K562 (cell line): ENCODE results near the gene SPEM3. TPM values are rescaled to one million over a fixed set of nuclear protein-coding genes. Genes with fewer than 3 reads are reported as not detected.

Experiments used
- ATAC-seq: fragments of 200-7000 bp; cut with Tn5 transposase; 3 replicates; pipeline ENCODE4 v1.9.1; 2020; ENCODE audit warnings: moderate library complexity
- BruUV-seq: library from RNA; stranded (reverse); fragments of 400-500 nt; replicated peaks from 2 replicates; lab custom pipeline; 2021; lab: Mats Ljungman, UMichigan
- CTCF ChIA-PET: fragments of 300-600 bp; formaldehyde crosslinking; extraction: SDS; loops from one replicate; lab custom pipeline; 2021; ENCODE audit warnings: low intra/inter-chr PET ratio; lab: Yijun Ruan, JAX
- POLR2A ChIA-PET: fragments of 300-600, 350-650 bp; sonication (Branson Sonifier 250); formaldehyde crosslinking; extraction: SDS; loops from one replicate; lab custom pipeline; 2021; ENCODE audit warnings: antibody characterized with exemption, inconsistent platforms; lab: Yijun Ruan, JAX
- DNase-seq, 4 experiments: peaks; one replicate each; pipeline versions ENCODE4 v3.0.0 to v3.0.0-alpha.2; 2011 to 2018; ENCODE audit warnings: low spot score in 3 of 4, mixed read lengths in 3 of 4; ENCODE audit errors: extremely low read depth in 1 of 4
- FAIRE-seq: peaks from 2 replicates; lab custom pipeline; 2011; peaks lifted over from hg19 to GRCh38; lab: Jason Lieb, UNC
- H2AFZ ChIP-seq: 2 replicates; pipeline ENCODE4 v1.6.0; 2011; ENCODE audit warnings: low read depth, low read length, control low read depth, inconsistent platforms
- H3K27ac ChIP-seq: fragments of 200-600 bp; 3 replicates; pipeline ENCODE4 v1.8.0; 2011; ENCODE audit warnings: low read depth, mild to moderate bottlenecking, control low read depth, inconsistent platforms, low read length, moderate library complexity, mixed read lengths; ENCODE audit errors: extremely low read depth
- H3K27me3 ChIP-seq, 2 experiments: fragments of 300-600 bp in 1 of 2; 2 replicates in 1 of 2; 3 replicates in 1 of 2; pipeline versions ENCODE4 v1.6.0 to v1.8.0; 2011; ENCODE audit warnings: inconsistent platforms in 2 of 2, low read length in 2 of 2, mild to moderate bottlenecking in 1 of 2, mixed read lengths in 1 of 2, moderate library complexity in 1 of 2; ENCODE audit not compliant: control insufficient read depth in 2 of 2, insufficient read depth in 2 of 2
- H3K36me3 ChIP-seq: fragments of 300-600 bp; 3 replicates; pipeline ENCODE4 v1.8.0; 2011; ENCODE audit warnings: mild to moderate bottlenecking, low read length, inconsistent platforms; ENCODE audit not compliant: control insufficient read depth, insufficient read depth
- H3K4me1 ChIP-seq, 2 experiments: fragments of 200-600 bp in 1 of 2; replicated peaks in 1 of 2; 2 replicates in 1 of 2; 3 replicates in 1 of 2; pipeline versions ENCODE4 v1.5.1 to v1.8.0; 2011; ENCODE audit warnings: inconsistent platforms in 2 of 2, low read length in 2 of 2, mild to moderate bottlenecking in 1 of 2, mixed read lengths in 1 of 2, moderate library complexity in 1 of 2; ENCODE audit not compliant: control insufficient read depth in 2 of 2, insufficient read depth in 2 of 2
- H3K4me2 ChIP-seq: 2 replicates; pipeline ENCODE4 v1.6.1; 2011; ENCODE audit warnings: low read length, control low read depth, inconsistent platforms, mixed read lengths; ENCODE audit not compliant: insufficient read depth
- H3K4me3 ChIP-seq: fragments of 200-600 bp; sonication (generic), shearing (Covaris generic); 2 replicates; pipeline ENCODE4 v1.5.1; 2016; ENCODE audit warnings: control low read depth, inconsistent platforms
- H3K79me2 ChIP-seq: fragments of 200-600 bp; 3 replicates; pipeline ENCODE4 v1.8.0; 2011; ENCODE audit warnings: low read length, inconsistent platforms; ENCODE audit not compliant: control insufficient read depth, insufficient read depth
- H3K9ac ChIP-seq, 2 experiments: 2 replicates each; pipeline versions ENCODE4 v1.6.0 to v1.6.1; 2011; ENCODE audit warnings: low read depth in 2 of 2, low read length in 2 of 2, control low read depth in 1 of 2, inconsistent platforms in 1 of 2, mild to moderate bottlenecking in 1 of 2, mixed read lengths in 1 of 2; ENCODE audit not compliant: insufficient read depth in 1 of 2
- H3K9me1 ChIP-seq: one replicate; pipeline ENCODE4 v1.6.0; 2011; ENCODE audit warnings: inconsistent platforms, mild to moderate bottlenecking, low read length, moderate library complexity; ENCODE audit not compliant: control insufficient read depth, insufficient read depth
- H3K9me3 ChIP-seq: replicated peaks from 2 replicates; pipeline ENCODE4 v1.5.1; 2011; ENCODE audit warnings: low read depth, low read length, inconsistent platforms; ENCODE audit not compliant: control insufficient read depth, insufficient read depth
- H4K20me1 ChIP-seq: replicated peaks from 2 replicates; pipeline ENCODE4 v1.6.1; 2011; ENCODE audit warnings: low read length, inconsistent platforms, mixed read lengths; ENCODE audit not compliant: control insufficient read depth, insufficient read depth
- CHD4 ChIP-seq: fragments of 200-600 bp; sonication (generic); IDR thresholded peaks from 3 replicates; pipeline ENCODE4 v1.6.1; 2012; ENCODE audit warnings: low read depth, mild to moderate bottlenecking, mixed read lengths, low read length, inconsistent platforms; ENCODE audit not compliant: insufficient read depth, insufficient replicate concordance, poor library complexity, severe bottlenecking
- FOXA1 ChIP-seq: fragments of 450-650 bp; IDR thresholded peaks from 2 replicates; pipeline ENCODE4 v1.6.1; 2016; ENCODE audit warnings: mild to moderate bottlenecking, borderline replicate concordance
- SPI1 ChIP-seq: IDR thresholded peaks from 2 replicates; pipeline ENCODE4 v1.6.1; 2011; ENCODE audit warnings: low read depth, low read length, control low read depth, borderline replicate concordance
- TRIM24 ChIP-seq, 2 experiments: fragments of 450-650 bp; IDR thresholded peaks; 2 replicates each; pipeline ENCODE4 v1.6.1; 2016
- WGBS: fragments of 100-300 bp; shearing (Covaris generic); methylation state at CpG from one replicate; pipeline ENCODE4 v1.1.6; 2016; ENCODE audit warnings: low coverage, mixed read lengths; ENCODE audit not compliant: insufficient coverage; ENCODE audit errors: missing lambda C conversion rate; 5-methylcytosine and 5-hydroxymethylcytosine counted together
- in situ Hi-C: fragments of 300-500 bp; cut with MboI; formaldehyde crosslinking; loops from 4 replicates; pipeline ENCODE4 v1.15.0; 2018; ENCODE audit warnings: inconsistent platforms, mixed read lengths
- intact Hi-C: fragments of 100-400 bp; cut with micrococcal nuclease; formaldehyde crosslinking; loops from 2 replicates; pipeline ENCODE4 v1.14.2; 2022
- polyA plus RNA-seq, 8 experiments: library from polyadenylated mRNA; depleted of rRNA in 4 of 8; stranded (reverse) in 5 of 8; unstranded in 3 of 8; fragments of >200 nt; fragmentation: Nextera tagmentation in 2 of 8; fragmentation: Illumina TruSeq in 1 of 8; extraction: Ambion mirVana in 2 of 8; extraction: Trizol in 1 of 8; gene quantifications; 2 replicates each; pipeline versions ENCODE4 v1.2.1 to v1.2.3, GENCODE V29; 2011 to 2014; ENCODE audit warnings: inconsistent platforms in 1 of 8, missing spikeins in 1 of 8
- total RNA-seq, 7 experiments: library from RNA; depleted of rRNA in 6 of 7; stranded (reverse); fragments of >200 nt in 6 of 7; fragmentation: Illumina TruSeq in 2 of 7; extraction: Trizol in 2 of 7; gene quantifications; 2 replicates each; pipeline versions ENCODE4 v1.2.1 to v1.2.3, GENCODE V29; 2011 to 2021; ENCODE audit warnings: low replicate concordance in 1 of 7

The SPEM3 gene
- total and polyA plus RNA-seq, 9 of the 15 experiments (the other 6 are each of a cell fraction or from before 2014, with no cell fraction given), result not detected

- Histone ChIP-seq H3K27ac (no peak overlapping the region), H3K4me2 (no peak overlapping the region), H3K27me3 (no peaks in the 10 kb centered on the region), H2AFZ (no peak overlapping the region), H3K36me3 (peaks cover 8% of the 10 kb centered on the region; the same call in 1 of the 3 replicates), H3K9me3 (peaks cover under 1% of the 10 kb centered on the region; the same call in 1 of the 2 replicates), H3K9ac (no peak overlapping the region), H3K9me1 (no peaks in the 10 kb centered on the region), H3K4me3 (no peak overlapping the region), H3K79me2 (no peaks in the 10 kb centered on the region; the same call in 2 of the 3 replicates), H3K4me1 (peaks cover 8 to 18% of the 10 kb centered on the region in 2 experiments; a peak in 4 of 5 replicates), H4K20me1 (no peaks in the 10 kb centered on the region)
- ChIA-PET CTCF (no interaction called here), POLR2A (no interaction called here)
- BruUV-seq, result no TSS peak
- 54% methylated on average over 3 of the region's 23 CpGs for WGBS
- FAIRE-seq (no peak), DNase-seq (no peak), ATAC-seq (no peak)
- in situ Hi-C loops, result no loop called here
- TF ChIP-seq TRIM24 (IDR thresholded peaks at IDR 0.05), result no peak
- intact Hi-C loops, result no loop called here
These were observed 44.1 kb upstream of the SPEM3 start for GRCh38 chr17:7384489-7385081.

GRCh38 chr17:7388856-7389255 lies 39.8 kb upstream of the SPEM3 start:
- FAIRE-seq, result no peak
- intact Hi-C loops (no loop called here), in situ Hi-C loops (no loop called here)
- no TSS peak for BruUV-seq
- Histone ChIP-seq H3K4me2 (no peak overlapping the region), H3K79me2 (no peaks in the 10 kb centered on the region), H2AFZ (no peak overlapping the region), H3K9me3 (no peaks in the 10 kb centered on the region), H3K9me1 (no peaks in the 10 kb centered on the region), H3K36me3 (peaks cover 8% of the 10 kb centered on the region; the same call in 1 of the 3 replicates), H3K27me3 (no peaks in the 10 kb centered on the region), H3K9ac (no peak overlapping the region; a peak in 1 of 4 replicates), H3K4me1 (peaks cover 0 to 10% of the 10 kb centered on the region in 2 experiments; a peak in 2 of 5 replicates), H3K4me3 (no peak overlapping the region), H3K27ac (no peak overlapping the region), H4K20me1 (no peaks in the 10 kb centered on the region)
- ATAC-seq, result no peak
- no peak for DNase-seq
- CTCF ChIA-PET, result no interaction called here
- TF ChIP-seq CHD4 (no peak), SPI1 (no peak), FOXA1 (no peak)
- 73% methylated on average over 7 of the region's 10 CpGs for WGBS
- POLR2A ChIA-PET, result interaction anchor here (0.7 to 1.5 kb wide), 3 partner anchors 94 to 190 kb away, joined by 3 to 4 read pairs (median 3); no protein-coding TSS in a partner anchor
